ENCODE measurements around the gene TTLL7. TPM values are rescaled to one million over a fixed set of nuclear protein-coding genes. Genes with fewer than 3 reads are reported as not detected.

TTLL7 gene
- total RNA-seq, 1 experiment from 2014 or later: 6.6 TPM

GRCh38 chr1:83990734-83991133, 8.2 kb downstream of the TTLL7 start:
- Histone ChIP-seq H2BK15ac (ENCODE audit: low read depth, low read length) (no peak overlapping the region), H3K23me2 (ENCODE audit: insufficient read length, low read depth, low read length, poor library complexity, severe bottlenecking) (no peaks in the 10 kb centered on the region), H3K23ac (ENCODE audit: insufficient read length, low read depth, low read length) (no peak overlapping the region), H3K27me3 (ENCODE audit: insufficient read depth, low read length) (no peaks in the 10 kb centered on the region), H2BK5ac (ENCODE audit: insufficient read length, low read length) (no peak overlapping the region), H3K79me2 (ENCODE audit: insufficient read depth, low read length) (no peaks in the 10 kb centered on the region), H3K18ac (ENCODE audit: insufficient read length, low read depth, low read length) (no peak overlapping the region), H2BK20ac (ENCODE audit: low read depth, low read length, poor library complexity, severe bottlenecking) (no peak overlapping the region), H2AFZ (ENCODE audit: low read length) (no peak overlapping the region), H4K5ac (ENCODE audit: insufficient read length, low read depth, low read length) (no peak overlapping the region), H4K20me1 (ENCODE audit: control insufficient read depth, insufficient read depth, insufficient read length) (no peaks in the 10 kb centered on the region), H3K27ac (ENCODE audit: insufficient read length, low read depth, low read length) (no peak overlapping the region), H3K56ac (ENCODE audit: insufficient read length, low read depth, low read length) (no peak overlapping the region), H3T11ph (ENCODE audit: low read length) (no peak overlapping the region), H3K4me2 (ENCODE audit: insufficient read depth, insufficient read length, low read length) (no peak overlapping the region), H2BK120ac (ENCODE audit: low read depth, low read length, poor library complexity, severe bottlenecking) (no peak overlapping the region), H3K4ac (ENCODE audit: low read depth, low read length) (no peak overlapping the region), H2AK5ac (ENCODE audit: insufficient read length, low read length) (no peak overlapping the region), H3K14ac (ENCODE audit: insufficient read depth, low read length) (no peak overlapping the region), H4K8ac (replicated peaks; ENCODE audit: insufficient read length, low read depth, low read length) (no peak overlapping the region), H3K4me1 (ENCODE audit: insufficient read depth, low read length) (no peaks in the 10 kb centered on the region), H3K79me1 (ENCODE audit: insufficient read depth, low read depth, low read length, poor library complexity, severe bottlenecking) (no peaks in the 10 kb centered on the region), H3K9me3 (ENCODE audit: control insufficient read depth, low read depth, low read length) (no peaks in the 10 kb centered on the region), H4K91ac (ENCODE audit: insufficient read length, low read depth, low read length) (no peak overlapping the region), H3K9ac (ENCODE audit: extremely low read depth, insufficient read length, low read length) (no peak overlapping the region), H2BK12ac (ENCODE audit: insufficient read length, low read depth, low read length) (no peak overlapping the region)
- WGBS (ENCODE audit: extremely low coverage, insufficient read length, low lambda C conversion rate): no CpG with 5 or more reads among the region's 2 CpGs
- H3K4me3 Mint-ChIP-seq: no peak overlapping the region
- H3K9me3 Mint-ChIP-seq: peaks cover 8 to 11% of the 10 kb centered on the region in 2 experiments; a peak in 4 of 5 replicates
- TF ChIP-seq CTCF (conservative IDR thresholded peaks at IDR 0.05): no peak
- H3K4me1 Mint-ChIP-seq: no peaks in the 10 kb centered on the region; a peak in 1 of 4 replicates
- H3K27me3 Mint-ChIP-seq (ENCODE audit: low read depth): peaks cover 19% of the 10 kb centered on the region
- peaks cover 0 to 9% (median 5%) of the 10 kb centered on the region in 3 experiments; a peak in 4 of 7 replicates for H3K36me3 Mint-ChIP-seq (ENCODE audit: insufficient read depth in 1 of 3, low read depth in 3 of 3)
- no peak overlapping the region for H3K27ac Mint-ChIP-seq
- no peak for DNase-seq
